ENCODE measurements around the gene C2CD2L. TPM values are rescaled to one million over a fixed set of nuclear protein-coding genes. Genes with fewer than 3 reads are reported as not detected.

Gene C2CD2L
- total RNA-seq, 2 donors from 2014 or later = 5.1 to 9.0 TPM

- no peak overlapping the region for H3K4me3 ChIP-seq
- H3K9me3 ChIP-seq = no peaks in the 10 kb centered on the region
- no peak for TF ChIP-seq POLR2A (IDR thresholded peaks at IDR 0.05)
- TF ChIP-seq POLR2AphosphoS5 (IDR thresholded peaks at IDR 0.05) = no peak
- TF ChIP-seq CTCF (IDR thresholded peaks at IDR 0.05) = no peak
- H3K4me1 ChIP-seq (replicated peaks) = peaks cover 9% of the 10 kb centered on the region
- no peak for DNase-seq (ENCODE audit: low spot score)
- no peak overlapping the region for H3K27ac ChIP-seq
- no peaks in the 10 kb centered on the region for H3K27me3 ChIP-seq (replicated peaks; ENCODE audit: insufficient read depth)
- intact Hi-C loops (cut with DNase I) = no loop called here
- WGBS = 95% methylated on average over 9 of the region's 9 CpGs
- no peaks in the 10 kb centered on the region for H3K36me3 ChIP-seq
Measured at GRCh38 chr11:119088406-119088805, 18.7 kb upstream of the C2CD2L start.

GRCh38 chr11:119089319-119089718 lies 17.8 kb upstream of the C2CD2L start:
- no peak for DNase-seq (ENCODE audit: low spot score)
- H3K9me3 ChIP-seq = no peaks in the 10 kb centered on the region
- no peak overlapping the region for H3K4me3 ChIP-seq
- intact Hi-C loops (cut with DNase I) = no loop called here
- peaks cover 13% of the 10 kb centered on the region for H3K4me1 ChIP-seq (replicated peaks)
- H3K27ac ChIP-seq = no peak overlapping the region
- no peaks in the 10 kb centered on the region for H3K36me3 ChIP-seq
- no peak for TF ChIP-seq POLR2A (IDR thresholded peaks at IDR 0.05)
- TF ChIP-seq POLR2AphosphoS5 (IDR thresholded peaks at IDR 0.05) = no peak
- no peaks in the 10 kb centered on the region for H3K27me3 ChIP-seq (replicated peaks; ENCODE audit: insufficient read depth)
- WGBS = 80% methylated on average over 1 of the region's 1 CpG

- Histone ChIP-seq H3K4me3 (no peak overlapping the region), H3K36me3 (no peaks in the 10 kb centered on the region), H3K27me3 (replicated peaks; ENCODE audit: insufficient read depth) (no peaks in the 10 kb centered on the region), H3K4me1 (replicated peaks) (peaks cover 10% of the 10 kb centered on the region), H3K9me3 (no peaks in the 10 kb centered on the region), H3K27ac (no peak overlapping the region)
- 74% methylated on average over 9 of the region's 9 CpGs for WGBS
- TF ChIP-seq POLR2AphosphoS5 (IDR thresholded peaks at IDR 0.05) (no peak), POLR2A (IDR thresholded peaks at IDR 0.05) (no peak), CTCF (IDR thresholded peaks at IDR 0.05) (no peak)
- intact Hi-C loops (cut with DNase I) = loop anchor here (5.0 kb wide), 1 partner anchor 106 kb away; no protein-coding TSS in a partner anchor
- DNase-seq (ENCODE audit: low spot score) = no peak
Measured at GRCh38 chr11:119091178-119091577, 16.0 kb upstream of the C2CD2L start.

DNA sequence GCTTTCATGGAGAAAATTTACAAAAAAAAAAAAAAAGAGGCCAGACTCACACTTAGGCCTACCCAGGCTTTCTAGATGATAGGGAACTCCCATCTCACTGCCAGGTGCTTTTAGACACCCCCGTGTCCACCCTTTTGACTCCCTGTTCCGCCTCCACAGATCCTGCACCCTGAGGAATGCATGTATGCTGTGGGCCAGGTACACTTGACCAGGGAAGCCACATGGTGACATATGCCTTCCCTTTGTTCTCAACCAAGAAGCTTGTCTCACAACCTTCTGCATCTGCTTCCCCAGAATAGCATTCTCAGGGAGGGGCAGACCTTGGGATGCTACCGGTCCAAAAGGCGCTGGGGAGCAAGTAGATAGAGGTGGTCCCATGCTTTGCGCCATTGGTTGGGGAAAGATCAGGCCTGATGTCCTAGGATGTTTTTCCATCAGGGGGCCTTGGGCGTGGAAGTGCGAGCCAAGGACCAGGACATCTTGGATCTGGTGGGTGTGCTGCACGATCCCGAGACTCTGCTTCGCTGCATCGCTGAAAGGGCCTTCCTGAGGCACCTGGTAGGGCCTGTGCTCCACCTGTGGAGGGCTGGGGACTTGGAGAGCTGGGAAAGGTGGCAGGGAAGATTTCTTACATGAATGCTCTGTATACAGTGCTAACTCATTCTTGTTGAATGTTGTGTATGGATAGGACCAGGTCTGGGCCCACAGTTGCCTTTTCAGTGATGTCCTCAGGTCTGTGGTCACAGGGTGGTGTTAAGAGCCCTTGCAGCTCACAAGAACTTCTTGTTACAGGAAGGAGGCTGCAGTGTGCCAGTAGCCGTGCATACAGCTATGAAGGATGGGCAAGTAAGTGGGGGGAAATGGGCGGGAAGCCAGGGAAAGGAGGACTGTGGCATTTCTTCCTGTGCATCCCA lies 14.9 kb upstream of the C2CD2L start:
- no peak for DNase-seq (ENCODE audit: low spot score)
- TF ChIP-seq POLR2AphosphoS5 (IDR thresholded peaks at IDR 0.05) (no peak), CTCF (IDR thresholded peaks at IDR 0.05) (no peak), POLR2A (IDR thresholded peaks at IDR 0.05) (no peak)
- 82% methylated on average over 13 of the region's 13 CpGs for WGBS
- intact Hi-C loops (cut with DNase I) = loop anchor here (5.0 kb wide), 1 partner anchor 105 kb away; no protein-coding TSS in a partner anchor
- Histone ChIP-seq H3K9me3 (no peaks in the 10 kb centered on the region), H3K4me3 (no peak overlapping the region), H3K36me3 (no peaks in the 10 kb centered on the region), H3K4me1 (replicated peaks) (peaks cover 10% of the 10 kb centered on the region), H3K27ac (no peak overlapping the region), H3K27me3 (replicated peaks; ENCODE audit: insufficient read depth) (no peaks in the 10 kb centered on the region)

DNA sequence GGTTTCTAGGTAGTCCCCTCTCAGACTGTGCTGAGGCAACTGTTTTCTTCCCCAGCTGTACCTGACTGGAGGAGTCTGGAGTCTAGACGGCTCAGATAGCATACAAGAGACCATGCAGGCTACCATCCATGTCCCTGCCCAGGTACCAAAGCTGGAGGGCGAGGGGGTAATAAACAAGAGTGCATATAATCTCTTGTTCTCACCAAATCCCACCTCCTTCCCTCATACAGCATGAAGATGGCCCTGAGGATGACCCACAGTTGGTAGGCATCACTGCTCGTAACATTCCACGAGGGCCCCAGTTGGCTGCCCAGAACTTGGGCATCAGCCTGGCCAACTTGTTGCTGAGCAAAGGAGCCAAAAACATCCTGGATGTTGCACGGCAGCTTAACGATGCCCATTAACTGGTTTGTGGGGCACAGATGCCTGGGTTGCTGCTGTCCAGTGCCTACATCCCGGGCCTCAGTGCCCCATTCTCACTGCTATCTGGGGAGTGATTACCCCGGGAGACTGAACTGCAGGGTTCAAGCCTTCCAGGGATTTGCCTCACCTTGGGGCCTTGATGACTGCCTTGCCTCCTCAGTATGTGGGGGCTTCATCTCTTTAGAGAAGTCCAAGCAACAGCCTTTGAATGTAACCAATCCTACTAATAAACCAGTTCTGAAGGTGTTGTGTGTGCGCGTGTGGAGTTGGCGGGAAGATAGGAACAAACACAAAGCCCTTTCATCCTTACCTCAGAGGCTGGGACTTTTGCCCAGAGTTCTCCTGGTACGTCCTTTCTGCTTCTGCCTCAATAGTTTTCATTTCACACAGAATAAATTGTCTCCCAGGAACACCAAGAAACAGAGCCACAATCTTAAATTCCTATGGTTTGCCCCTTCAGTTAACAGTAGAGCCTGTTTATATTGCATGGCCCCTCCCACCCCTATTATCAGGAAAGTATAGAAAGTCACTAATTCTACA lies 14.0 kb upstream of the C2CD2L start:
- peak overlapping the region; percentile 93 to 94 for H3K27ac ChIP-seq
- DNase-seq (ENCODE audit: low spot score) = peak; percentile 67
- intact Hi-C loops (cut with DNase I) = loop anchor here (5.0 kb wide), 1 partner anchor 104 kb away; no protein-coding TSS in a partner anchor
- 28% methylated on average over 12 of the region's 12 CpGs for WGBS
- peaks cover 0 to 7% of the 10 kb centered on the region in 2 donors for H3K36me3 ChIP-seq
- TF ChIP-seq POLR2A (IDR thresholded peaks at IDR 0.05) (no peak), POLR2AphosphoS5 (IDR thresholded peaks at IDR 0.05) (peak; percentile 28)
- H3K9me3 ChIP-seq = no peaks in the 10 kb centered on the region
- H3K4me3 ChIP-seq = peak overlapping the region in 1 of 2 donors; percentile 67
- peaks cover 10% of the 10 kb centered on the region for H3K4me1 ChIP-seq (replicated peaks)
- H3K27me3 ChIP-seq (replicated peaks; ENCODE audit: insufficient read depth) = no peaks in the 10 kb centered on the region
